GM21737 (cell line): ENCODE data around the gene CYP2B6.
"Not testable (repeated sequence)": the region's sequence is repeated elsewhere in the genome, so short reads cannot be mapped to it uniquely, and the experiment has no call there.

Source experiments
- ATAC-seq: cut with Tn5 transposase; IDR thresholded peaks from one replicate; pipeline ENCODE4 v1.9.1; 2021; ENCODE audit warnings: mild to moderate bottlenecking, moderate library complexity; ENCODE audit not compliant: unreplicated experiment

The CYP2B6 gene

GRCh38 chr19:40980743-40981442 is 10.2 kb upstream of the CYP2B6 start:
- ATAC-seq, result not testable (repeated sequence)

DNA sequence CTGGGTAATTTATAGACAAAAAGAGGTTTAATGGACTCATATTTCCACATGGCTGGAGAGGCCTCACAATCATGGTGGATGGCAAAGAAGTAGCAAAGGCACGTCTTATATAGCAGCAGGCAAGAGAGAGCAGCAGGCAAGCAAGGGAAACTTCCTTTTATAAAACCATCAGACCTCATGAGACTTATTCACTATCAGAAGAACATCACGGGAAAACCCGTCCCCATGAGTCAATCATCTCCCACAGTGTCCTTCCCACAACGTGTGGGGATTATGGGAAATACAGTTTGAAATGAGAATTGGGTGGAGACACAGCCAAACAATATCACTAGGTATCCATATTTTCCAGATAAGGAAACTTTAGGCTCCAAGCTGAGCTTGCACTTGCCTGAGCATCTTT is 9.5 kb upstream of the CYP2B6 start:
- no peak for ATAC-seq

DNA sequence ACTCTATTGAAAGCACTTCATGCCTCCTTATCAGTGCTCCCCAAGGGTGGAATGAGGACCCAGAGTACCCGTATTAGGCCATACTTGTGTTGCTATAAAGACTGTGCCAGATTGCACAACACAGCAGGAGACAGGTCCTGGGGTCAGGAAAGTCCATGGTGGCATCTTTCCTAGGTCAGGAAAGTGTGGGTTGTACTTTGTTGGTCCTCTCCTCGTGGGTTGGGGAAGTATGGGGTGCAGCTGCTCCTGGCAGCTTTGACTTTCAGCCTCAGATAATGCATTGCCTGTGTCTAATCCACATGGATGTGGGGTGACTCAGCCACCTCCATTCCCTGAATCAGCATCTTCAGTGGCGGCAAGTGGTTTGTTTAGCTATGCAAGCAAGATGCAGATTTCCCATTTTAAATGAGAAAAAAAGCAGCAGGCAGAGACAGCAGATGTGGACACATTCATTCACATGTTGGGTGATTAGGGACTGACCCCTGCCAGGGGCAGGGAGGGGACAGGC is 8.4 kb upstream of the CYP2B6 start:
- ATAC-seq, result no peak

DNA sequence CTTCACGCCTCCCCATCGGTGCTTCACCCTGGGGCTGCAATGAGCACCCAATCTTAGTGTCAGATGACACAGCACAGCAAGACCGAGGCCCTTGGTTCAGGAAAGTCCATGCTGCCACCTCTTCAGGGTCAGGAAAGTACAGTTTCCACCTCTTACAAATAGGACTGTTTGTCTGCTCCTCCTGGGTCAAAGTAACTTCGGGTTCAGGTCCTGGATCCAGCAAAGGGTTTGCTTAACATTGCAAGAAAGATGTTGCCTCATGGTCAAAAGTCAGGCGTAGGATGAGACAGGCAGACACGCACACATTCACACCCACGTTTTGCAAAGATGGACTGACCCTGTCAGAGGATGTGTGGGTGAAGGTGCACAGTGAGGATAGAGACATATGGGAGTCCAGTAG is 1.6 kb upstream of the CYP2B6 start:
- no peak for ATAC-seq

DNA sequence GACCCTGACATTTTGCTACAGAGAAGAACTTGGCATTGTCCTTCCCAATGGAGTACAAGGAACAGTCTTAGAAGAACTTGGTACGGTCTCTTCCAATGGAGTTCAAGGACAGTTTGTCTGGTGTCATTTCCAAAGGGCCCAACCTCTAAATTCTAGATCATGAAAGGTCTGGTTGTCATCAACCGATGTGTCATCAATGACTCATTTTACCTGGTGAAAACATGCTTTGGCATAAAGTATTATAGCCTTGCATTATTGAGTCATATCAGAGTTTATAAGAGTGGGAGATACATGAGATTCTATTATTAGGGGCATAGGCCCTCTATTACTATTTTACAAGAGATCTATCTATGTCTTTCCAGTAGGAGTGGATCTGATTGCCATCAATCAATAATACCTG is 4.3 kb downstream of the CYP2B6 start:
- ATAC-seq, result no peak

DNA sequence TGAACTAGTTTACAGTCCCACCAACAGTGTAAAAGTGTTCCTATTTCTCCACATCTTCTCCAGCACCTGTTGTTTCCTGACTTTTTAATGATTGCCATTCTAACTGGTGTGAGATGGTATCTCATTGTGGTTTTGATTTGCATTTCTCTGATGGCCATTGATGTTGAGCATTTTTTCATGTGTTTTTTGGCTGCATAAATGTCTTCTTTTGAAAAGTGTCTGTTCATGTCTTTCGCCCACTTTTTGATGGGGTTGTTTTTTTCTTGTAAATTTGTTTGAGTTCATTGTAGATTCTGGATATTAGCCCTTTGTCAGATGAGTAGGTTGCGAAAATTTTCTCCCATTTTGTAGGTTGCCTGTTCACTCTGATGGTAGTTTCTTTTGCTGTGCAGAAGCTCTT is 7.9 kb downstream of the CYP2B6 start:
- not testable (repeated sequence) for ATAC-seq

DNA sequence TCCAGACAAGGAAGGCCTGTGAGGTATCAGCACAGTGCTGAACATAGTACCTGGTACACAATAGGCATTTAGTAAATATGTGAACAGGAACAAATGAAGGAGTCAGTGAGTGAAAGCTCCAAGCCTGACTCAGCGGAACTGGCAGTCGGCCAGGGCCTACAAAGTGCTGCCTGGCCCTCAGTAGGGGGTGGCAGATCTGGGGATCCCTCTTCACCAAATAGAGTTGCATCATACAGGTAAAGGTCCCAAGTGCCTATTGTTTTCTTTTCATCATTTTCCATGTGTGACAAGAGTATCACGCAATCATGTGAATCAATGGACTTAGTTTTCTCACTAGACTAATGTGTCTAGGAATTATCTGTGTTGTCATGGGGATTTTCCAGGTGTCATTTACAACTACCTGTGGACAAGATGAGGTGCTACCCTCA is 9.2 kb downstream of the CYP2B6 start:
- no peak for ATAC-seq

GRCh38 chr19:41001243-41001971 is 10.3 kb downstream of the CYP2B6 start:
- ATAC-seq, result no peak

- ATAC-seq, result not testable (repeated sequence)
Measured at GRCh38 chr19:41003656-41004055, 12.6 kb downstream of the CYP2B6 start.

- no peak for ATAC-seq
Measured at GRCh38 chr19:41009700-41010235, 18.7 kb downstream of the CYP2B6 start.

GRCh38 chr19:41013359-41013758 is 22.3 kb downstream of the CYP2B6 start:
- no peak for ATAC-seq

- no peak for ATAC-seq
Measured at GRCh38 chr19:41014643-41015042, 23.6 kb downstream of the CYP2B6 start.

DNA sequence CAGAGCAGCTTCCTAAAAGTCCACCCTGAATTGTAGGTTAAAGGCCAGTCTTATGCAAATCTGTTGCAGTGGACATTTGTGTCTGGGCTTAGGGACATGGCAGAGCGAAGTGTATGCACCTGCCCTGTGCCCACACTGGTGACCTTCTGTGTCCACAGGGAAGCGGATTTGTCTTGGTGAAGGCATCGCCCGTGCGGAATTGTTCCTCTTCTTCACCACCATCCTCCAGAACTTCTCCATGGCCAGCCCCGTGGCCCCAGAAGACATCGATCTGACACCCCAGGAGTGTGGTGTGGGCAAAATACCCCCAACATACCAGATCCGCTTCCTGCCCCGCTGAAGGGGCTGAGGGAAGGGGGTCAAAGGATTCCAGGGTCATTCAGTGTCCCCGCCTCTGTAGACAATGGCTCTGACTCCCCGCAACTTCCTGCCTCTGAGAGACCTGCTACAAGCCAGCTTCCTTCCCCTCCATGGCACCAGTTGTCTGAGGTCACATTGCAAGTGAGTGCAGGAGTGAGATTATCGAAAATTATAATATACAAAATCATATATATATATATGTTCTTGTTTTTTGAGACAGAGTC is 25.5 kb downstream of the CYP2B6 start:
- no peak for ATAC-seq

DNA sequence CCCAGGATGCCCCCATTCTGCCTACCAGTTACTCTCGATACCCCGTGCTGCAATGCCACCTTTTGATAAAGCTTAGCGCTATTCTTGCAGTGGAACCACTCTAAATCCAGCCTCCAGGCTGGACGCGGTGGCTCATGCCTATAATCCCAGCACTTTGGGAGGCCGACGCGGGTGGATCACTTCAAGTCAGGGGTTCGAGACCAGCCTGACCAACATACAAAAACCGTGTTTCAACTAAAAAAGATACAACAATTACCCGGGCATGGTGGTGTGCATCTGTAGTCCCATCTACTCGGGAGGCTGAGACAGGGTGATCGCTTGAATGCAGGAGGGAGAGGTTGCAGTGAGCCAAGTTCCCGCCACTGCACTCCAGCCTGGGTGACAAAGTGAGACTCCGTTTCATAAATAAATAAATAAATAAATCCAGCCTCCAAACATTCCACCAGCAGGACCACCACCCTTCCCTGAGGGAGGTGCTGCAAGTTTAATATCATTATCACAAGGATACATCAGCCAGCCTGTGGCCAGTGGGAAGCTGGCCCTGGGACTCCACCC is 27.7 kb downstream of the CYP2B6 start:
- no peak for ATAC-seq

DNA sequence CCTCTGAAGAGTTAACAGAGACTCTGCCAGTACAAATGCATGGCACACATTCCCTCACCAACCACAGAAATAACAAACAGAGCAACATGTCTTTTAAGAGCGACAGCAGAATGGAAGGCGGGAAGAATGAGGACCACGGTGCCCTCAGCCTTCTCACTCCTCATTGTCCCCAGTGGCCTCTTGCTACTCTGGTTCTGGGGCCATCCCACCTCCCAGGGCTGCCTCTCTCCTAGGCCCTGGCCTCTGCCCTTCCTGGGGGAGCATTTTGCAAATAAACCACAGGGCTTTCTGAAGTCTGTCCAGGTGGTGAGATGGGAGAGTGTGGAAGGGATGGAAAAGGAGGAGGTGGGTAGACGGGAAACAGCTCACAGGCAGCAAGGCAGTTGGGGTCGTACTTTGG is 28.3 kb downstream of the CYP2B6 start:
- no peak for ATAC-seq

DNA sequence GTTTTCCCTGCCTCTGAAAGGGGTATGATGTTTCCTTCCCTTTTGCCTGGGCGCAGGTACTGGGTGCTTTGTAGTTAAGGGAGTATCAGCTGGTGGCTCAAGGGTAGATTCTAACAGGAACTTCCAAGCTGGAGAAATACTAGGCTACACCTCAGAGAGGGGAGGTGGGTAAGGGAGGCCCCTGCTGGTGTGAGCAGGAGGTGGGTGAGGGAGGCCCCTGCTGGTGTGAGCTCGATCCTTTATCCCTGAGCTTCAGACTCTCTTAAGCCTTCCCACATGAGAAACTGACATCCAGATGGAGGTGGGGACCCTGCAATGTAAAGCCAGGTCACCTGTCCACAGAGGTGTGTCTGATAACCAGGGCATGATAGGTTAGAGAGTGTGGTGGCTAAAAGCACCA is 32.1 kb downstream of the CYP2B6 start:
- no peak for ATAC-seq

- no peak for ATAC-seq
Measured at GRCh38 chr19:41025411-41025810, 34.3 kb downstream of the CYP2B6 start.

GRCh38 chr19:41025871-41026270 is 34.8 kb downstream of the CYP2B6 start:
- ATAC-seq, result no peak

DNA sequence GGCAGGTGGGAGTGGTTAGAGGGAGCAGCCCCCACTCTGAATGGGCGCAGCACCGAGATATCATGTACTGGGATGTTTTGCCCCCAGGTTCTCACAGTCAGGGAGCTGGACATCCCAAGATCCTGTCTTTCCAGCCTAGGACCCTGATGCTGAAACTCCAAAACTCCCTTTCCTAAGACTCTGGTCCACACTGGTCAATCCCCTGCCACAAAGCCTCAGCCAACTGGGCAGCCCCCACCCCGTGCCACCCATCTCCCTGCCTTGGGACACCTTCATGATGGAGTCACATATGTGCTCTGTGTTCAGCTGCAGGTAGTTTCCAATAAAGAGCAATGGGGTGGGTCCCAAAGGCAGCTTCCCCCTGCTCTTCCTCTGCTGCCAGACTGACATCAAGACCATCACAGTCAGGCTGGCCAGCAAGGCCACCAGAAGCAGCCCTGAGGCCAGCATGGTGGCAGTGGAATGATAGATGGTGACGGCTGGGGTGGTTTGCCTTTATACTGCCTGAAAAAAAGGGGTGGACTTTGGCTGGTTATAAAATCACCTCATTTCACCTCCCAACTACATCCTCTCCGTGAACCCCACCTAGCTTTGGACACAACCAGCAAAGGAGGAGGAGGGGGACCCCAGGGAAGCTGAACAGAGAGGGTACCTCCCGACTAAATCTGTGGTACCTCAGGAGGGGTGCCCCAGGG is 36.3 kb downstream of the CYP2B6 start:
- ATAC-seq, result no peak

DNA sequence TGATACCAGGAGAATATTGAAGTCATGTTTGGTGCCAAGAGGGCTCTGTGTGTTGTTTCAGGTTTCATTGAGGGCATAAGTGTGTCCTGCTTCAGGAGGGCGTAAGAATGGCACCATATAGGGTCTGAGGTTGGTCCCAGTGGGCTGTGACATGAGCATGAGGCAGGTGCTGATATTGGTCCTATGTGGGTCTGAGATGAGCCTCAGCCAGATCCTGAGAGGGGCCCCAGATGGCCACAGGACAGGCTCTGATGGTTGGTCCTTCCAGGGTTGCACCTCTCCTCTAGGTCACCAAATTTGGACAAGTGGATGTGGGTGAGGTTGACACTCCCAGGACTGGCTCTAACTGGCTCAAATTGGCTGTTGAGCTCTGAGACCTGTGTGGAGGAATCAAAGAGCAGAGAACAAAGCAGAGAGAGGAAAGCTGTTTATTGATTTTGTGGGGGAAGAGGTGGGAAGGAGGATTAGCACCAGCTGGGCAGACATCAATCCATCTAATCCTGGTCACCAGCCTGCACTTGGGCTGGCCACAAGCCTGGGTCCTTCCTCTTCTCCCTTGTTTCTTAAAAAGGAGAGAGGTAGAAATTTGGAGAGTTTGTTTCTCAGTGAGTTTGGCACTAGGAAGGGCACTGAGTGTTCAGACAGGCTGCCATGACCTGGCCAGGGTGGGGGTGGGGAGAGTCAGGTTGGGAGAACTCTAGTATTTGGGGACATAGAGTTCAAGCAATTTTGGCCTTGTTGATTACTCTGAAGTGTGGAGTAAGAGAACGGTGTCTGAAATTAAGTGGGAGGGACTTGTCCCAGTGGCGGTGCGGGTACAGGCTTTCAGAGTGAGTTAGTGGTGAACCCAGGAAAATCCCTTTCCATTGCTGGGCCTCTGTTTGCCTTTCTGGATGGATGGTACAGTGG is 38.7 kb downstream of the CYP2B6 start:
- no peak for ATAC-seq
